Endothelial cell of umbilical vein (primary cell): ENCODE data around the gene VPS35L. TPM values are rescaled to one million over a fixed set of nuclear protein-coding genes. Genes with fewer than 3 reads are reported as not detected.

Experiments
- BruUV-seq: library from RNA; stranded (reverse); fragments of 400-500 nt; replicated peaks from 2 replicates; lab custom pipeline; 2021; lab: Mats Ljungman, UMichigan
- CTCF ChIA-PET: fragments of 300-600, 350-600 bp; sonication (Branson Sonifier 250); formaldehyde crosslinking; loops from one replicate; lab custom pipeline; 2021; ENCODE audit warnings: antibody characterized with exemption, inconsistent platforms; lab: Charles Lee
- POLR2A ChIA-PET: fragments of 300-600, 350-600 bp; sonication (Branson Sonifier 250); formaldehyde crosslinking; loops from one replicate; lab custom pipeline; 2021; ENCODE audit warnings: antibody characterized with exemption, inconsistent platforms; lab: Charles Lee
- DNase-seq: peaks from one replicate; pipeline ENCODE4 v3.0.0-alpha.2; 2011; ENCODE audit warnings: low read depth, low spot score
- FAIRE-seq: peaks from 2 replicates; lab custom pipeline; 2011; peaks lifted over from hg19 to GRCh38; lab: Jason Lieb, UNC
- H2AFZ ChIP-seq: 2 replicates; pipeline ENCODE4 v1.6.0; 2012; ENCODE audit warnings: low read depth, low read length, control low read depth, inconsistent platforms
- H3K27ac ChIP-seq: 2 replicates; pipeline ENCODE4 v1.5.1; 2011; ENCODE audit warnings: low read depth, mild to moderate bottlenecking, control low read depth, low read length, moderate library complexity; ENCODE audit not compliant: insufficient read depth
- H3K27me3 ChIP-seq, 2 experiments: 2 replicates each; pipeline versions ENCODE4 v1.6.0 to v1.6.1; 2011; ENCODE audit warnings: low read length in 2 of 2, mixed read lengths in 1 of 2; ENCODE audit not compliant: control insufficient read depth in 2 of 2, insufficient read depth in 2 of 2
- H3K36me3 ChIP-seq, 2 experiments: 2 replicates in 1 of 2; 3 replicates in 1 of 2; pipeline ENCODE4 v1.5.1; 2011; ENCODE audit warnings: low read length in 2 of 2, mild to moderate bottlenecking in 1 of 2, moderate library complexity in 1 of 2; ENCODE audit not compliant: control insufficient read depth in 2 of 2, insufficient read depth in 2 of 2; ENCODE audit errors: extremely low read depth in 1 of 2
- H3K4me1 ChIP-seq: 3 replicates; pipeline ENCODE4 v1.5.1; 2011; ENCODE audit warnings: mild to moderate bottlenecking, low read length; ENCODE audit not compliant: control insufficient read depth, insufficient read depth; ENCODE audit errors: extremely low read depth
- H3K4me2 ChIP-seq: 2 replicates; pipeline ENCODE4 v1.6.1; 2011; ENCODE audit warnings: low read length, control low read depth, mixed read lengths; ENCODE audit not compliant: insufficient read depth
- H3K4me3 ChIP-seq, 3 experiments: fragments of 200-600 bp in 1 of 3; sonication (generic), shearing (Covaris generic) in 1 of 3; replicated peaks in 1 of 3; 2 replicates each; pipeline ENCODE4 v1.5.1; 2011 to 2016; ENCODE audit warnings: control low read depth in 3 of 3, low read length in 3 of 3, mild to moderate bottlenecking in 2 of 3, inconsistent platforms in 1 of 3, low read depth in 1 of 3, moderate library complexity in 1 of 3; ENCODE audit not compliant: insufficient read depth in 1 of 3
- H3K79me2 ChIP-seq: 2 replicates; pipeline ENCODE4 v1.6.0; 2012; ENCODE audit warnings: low read length, inconsistent platforms; ENCODE audit not compliant: control insufficient read depth, insufficient read depth
- H3K9ac ChIP-seq: replicated peaks from 2 replicates; pipeline ENCODE3; 2011; ENCODE audit warnings: low read length, control low read depth; ENCODE audit not compliant: insufficient read depth; ENCODE audit errors: extremely low read depth
- H3K9me1 ChIP-seq: replicated peaks from 3 replicates; pipeline ENCODE4 v1.6.0; 2011; ENCODE audit warnings: mild to moderate bottlenecking, low read length; ENCODE audit not compliant: control insufficient read depth, insufficient read depth; ENCODE audit errors: extremely low read depth
- H3K9me3 ChIP-seq: replicated peaks from 2 replicates; pipeline ENCODE4 v1.5.1; 2012; ENCODE audit warnings: low read length, inconsistent platforms; ENCODE audit not compliant: control insufficient read depth, insufficient read depth
- H4K20me1 ChIP-seq: replicated peaks from 2 replicates; pipeline ENCODE3; 2011; ENCODE audit warnings: mild to moderate bottlenecking, low read length; ENCODE audit not compliant: control insufficient read depth, insufficient read depth; ENCODE audit errors: extremely low read depth
- EZH2 ChIP-seq: IDR thresholded peaks from 2 replicates; pipeline ENCODE4 v1.6.1; 2012; ENCODE audit warnings: borderline replicate concordance, low read depth, mild to moderate bottlenecking, moderate library complexity, low read length, inconsistent platforms; ENCODE audit not compliant: severe bottlenecking
- FOS ChIP-seq: IDR thresholded peaks from 2 replicates; pipeline ENCODE4 v1.6.1; 2011; ENCODE audit warnings: mild to moderate bottlenecking, low read length, moderate library complexity, borderline replicate concordance; ENCODE audit not compliant: insufficient read depth
- GATA2 ChIP-seq: IDR thresholded peaks from 2 replicates; pipeline ENCODE4 v1.7.0; 2011; ENCODE audit warnings: low read depth, mild to moderate bottlenecking, moderate library complexity, mixed read lengths, low read length; ENCODE audit not compliant: insufficient read length, insufficient read depth
- JUN ChIP-seq: IDR thresholded peaks from 2 replicates; pipeline ENCODE4 v1.6.1; 2011; ENCODE audit warnings: borderline replicate concordance, low read depth; ENCODE audit not compliant: insufficient read length, insufficient read depth
- MYC ChIP-seq: IDR thresholded peaks from one replicate; pipeline ENCODE4 v1.6.1; 2011; ENCODE audit warnings: mild to moderate bottlenecking, low read depth, low read length
- POLR2A ChIP-seq: IDR thresholded peaks from 2 replicates; pipeline ENCODE4 v1.6.1; 2012; ENCODE audit warnings: low read depth, mild to moderate bottlenecking, control low read depth, low read length
- POLR2AphosphoS5 ChIP-seq: IDR thresholded peaks from 2 replicates; pipeline ENCODE4 v1.6.1; 2012; ENCODE audit warnings: low read depth, mild to moderate bottlenecking, control low read depth, low read length, moderate library complexity; ENCODE audit not compliant: insufficient read depth
- dilution Hi-C: fragments of 300-500 bp; cut with MboI; formaldehyde crosslinking; loops from one replicate; pipeline ENCODE4 v1.15.0; 2019; ENCODE audit warnings: low sequenced_read_pairs; ENCODE audit not compliant: extremely low pct_ligation_motif_present
- intact Hi-C: fragments of 100-400 bp; cut with micrococcal nuclease; formaldehyde crosslinking; loops from one replicate; pipeline ENCODE4 v1.10.0; 2022
- polyA plus RNA-seq, 4 experiments: library from polyadenylated mRNA; depleted of rRNA in 3 of 4; stranded (reverse) in 3 of 4; unstranded in 1 of 4; fragments of >200 nt; gene quantifications; 2 replicates each; pipeline versions ENCODE4 v1.2.1 to v1.2.3, GENCODE V29; 2011 to 2012; ENCODE audit warnings: missing spikeins in 1 of 4
- total RNA-seq: library from RNA; stranded (reverse); gene quantifications from 2 replicates; pipeline ENCODE4 v1.2.3, GENCODE V29; 2021
- TF ChIP-seq, protein P1 (sequence below): IDR thresholded peaks from 2 replicates; pipeline ENCODE4 v1.6.1; 2011; ENCODE audit not compliant: insufficient read depth, insufficient read length
- TF ChIP-seq, protein P2 (sequence below), 2 donors: IDR thresholded peaks; 1 replicate in 1 of 2; 2 replicates in 1 of 2; pipeline ENCODE4 v1.5.1; 2011; ENCODE audit warnings: low read length in 2 of 2, mild to moderate bottlenecking in 2 of 2, moderate library complexity in 2 of 2, control low read depth in 1 of 2, inconsistent platforms in 1 of 2, low read depth in 1 of 2; ENCODE audit not compliant: insufficient read depth in 1 of 2; ENCODE audit errors: extremely low read depth in 1 of 2

Gene VPS35L
- total and polyA plus RNA-seq, 2 donors (not counting 3 experiments of a cell fraction or from before 2014, with no cell fraction given) = 49.1 to 91.1 TPM

DNA sequence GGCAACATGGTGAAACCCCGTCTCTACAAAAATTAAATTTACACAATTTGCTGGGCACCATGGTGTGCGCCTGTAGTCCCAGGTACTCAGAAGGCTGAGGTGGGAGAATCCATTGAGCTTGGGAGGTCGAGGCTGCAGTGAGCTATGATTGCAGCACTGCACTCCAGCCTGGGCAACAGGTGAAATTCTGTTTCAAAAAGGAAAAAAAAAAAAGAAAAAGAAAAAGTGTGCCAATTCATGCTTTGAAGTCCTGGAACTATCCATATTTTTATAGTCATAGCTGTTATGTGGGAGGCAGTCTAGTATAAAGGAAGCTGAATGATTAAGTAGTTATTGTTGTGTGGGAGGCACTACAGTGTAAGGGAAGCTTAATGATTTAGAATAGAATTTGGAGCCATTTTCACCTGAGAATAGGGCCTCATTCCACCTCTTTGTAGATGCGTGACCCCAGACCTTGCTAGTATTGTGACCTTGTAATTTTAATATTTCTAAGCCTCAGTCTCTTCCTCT lies 194.1 kb downstream of the VPS35L start:
- BruUV-seq = no TSS peak
- intact Hi-C loops = no loop called here

More for the DNA sequence above, 194.1 kb downstream of the VPS35L start:
- ChIA-PET CTCF (interaction anchor here (1.0 to 1.2 kb wide), 2 partner anchors 15 to 18 kb away, joined by 4 to 5 read pairs; no protein-coding TSS in a partner anchor), POLR2A (no interaction called here)
- no peak overlapping the region for H3K4me2 ChIP-seq
- no peaks in the 10 kb centered on the region for H3K27me3 ChIP-seq
- no peak overlapping the region for H2AFZ ChIP-seq
- H3K9me1 ChIP-seq = no peaks in the 10 kb centered on the region
- H4K20me1 ChIP-seq = no peaks in the 10 kb centered on the region
- DNase-seq (peak; percentile 26), FAIRE-seq (no peak)
- TF ChIP-seq POLR2AphosphoS5 (no peak), JUN (no peak), EZH2 (no peak), FOS (no peak), GATA2 (no peak), POLR2A (no peak), MYC (no peak)
- TF ChIP-seq, protein P1, sequence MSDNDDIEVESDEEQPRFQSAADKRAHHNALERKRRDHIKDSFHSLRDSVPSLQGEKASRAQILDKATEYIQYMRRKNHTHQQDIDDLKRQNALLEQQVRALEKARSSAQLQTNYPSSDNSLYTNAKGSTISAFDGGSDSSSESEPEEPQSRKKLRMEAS = no peak
- TF ChIP-seq, protein P2, sequence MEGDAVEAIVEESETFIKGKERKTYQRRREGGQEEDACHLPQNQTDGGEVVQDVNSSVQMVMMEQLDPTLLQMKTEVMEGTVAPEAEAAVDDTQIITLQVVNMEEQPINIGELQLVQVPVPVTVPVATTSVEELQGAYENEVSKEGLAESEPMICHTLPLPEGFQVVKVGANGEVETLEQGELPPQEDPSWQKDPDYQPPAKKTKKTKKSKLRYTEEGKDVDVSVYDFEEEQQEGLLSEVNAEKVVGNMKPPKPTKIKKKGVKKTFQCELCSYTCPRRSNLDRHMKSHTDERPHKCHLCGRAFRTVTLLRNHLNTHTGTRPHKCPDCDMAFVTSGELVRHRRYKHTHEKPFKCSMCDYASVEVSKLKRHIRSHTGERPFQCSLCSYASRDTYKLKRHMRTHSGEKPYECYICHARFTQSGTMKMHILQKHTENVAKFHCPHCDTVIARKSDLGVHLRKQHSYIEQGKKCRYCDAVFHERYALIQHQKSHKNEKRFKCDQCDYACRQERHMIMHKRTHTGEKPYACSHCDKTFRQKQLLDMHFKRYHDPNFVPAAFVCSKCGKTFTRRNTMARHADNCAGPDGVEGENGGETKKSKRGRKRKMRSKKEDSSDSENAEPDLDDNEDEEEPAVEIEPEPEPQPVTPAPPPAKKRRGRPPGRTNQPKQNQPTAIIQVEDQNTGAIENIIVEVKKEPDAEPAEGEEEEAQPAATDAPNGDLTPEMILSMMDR (IDR thresholded peaks at IDR 0.05; ENCODE audit: extremely low read depth in 1 of 2, insufficient read depth in 1 of 2, low read depth in 1 of 2, low read length in 2 of 2) = no peak
- no peaks in the 10 kb centered on the region for H3K36me3 ChIP-seq
- H3K27ac ChIP-seq = no peak overlapping the region
- H3K9me3 ChIP-seq = no peaks in the 10 kb centered on the region
- no peak overlapping the region for H3K9ac ChIP-seq
- peaks cover 23% of the 10 kb centered on the region for H3K4me1 ChIP-seq
- no peak overlapping the region for H3K4me3 ChIP-seq
- dilution Hi-C loops = no loop called here
- no peaks in the 10 kb centered on the region for H3K79me2 ChIP-seq

Other genes with a start within 250 kb of the VPS35L start
- not detected in 2 replicates for gene TMC5, start 137.8 kb upstream of the VPS35L start, total RNA-seq
- gene TMC5, start 137.8 kb upstream of the VPS35L start, polyA plus RNA-seq = not detected in 2 replicates
- 50.5 and 51.5 TPM in 2 replicates for gene GDE1, start 33.6 kb upstream of the VPS35L start, total RNA-seq
- gene GDE1, start 33.6 kb upstream of the VPS35L start, polyA plus RNA-seq = 32.9 and 34.9 TPM in 2 replicates
- 16.5 and 24.5 TPM in 2 replicates for gene CCP110, start 31.8 kb upstream of the VPS35L start, total RNA-seq
- gene CCP110, start 31.8 kb upstream of the VPS35L start, polyA plus RNA-seq = 2.5 and 3.7 TPM in 2 replicates
- 33.5 and 43.2 TPM in 2 replicates for gene KNOP1, start 162.5 kb downstream of the VPS35L start, total RNA-seq
- gene KNOP1, start 162.5 kb downstream of the VPS35L start, polyA plus RNA-seq = 5.1 and 6.7 TPM in 2 replicates
- 13.2 and 17.2 TPM in 2 replicates for gene IQCK, start 162.6 kb downstream of the VPS35L start, total RNA-seq
- gene IQCK, start 162.6 kb downstream of the VPS35L start, polyA plus RNA-seq = 13.9 and 18.1 TPM in 2 replicates